ENCODE measurements around the gene TROAP.
A peak's percentile ranks its signal among the peaks of the same experiment; 100 is the strongest.
"Not testable (repeated sequence)": the region's sequence is repeated elsewhere in the genome, so short reads cannot be mapped to it uniquely, and the experiment has no call there.

Gene TROAP

GRCh38 chr12:49366652-49367380 lies 43.8 kb downstream of the TROAP start:
- peak; percentile 78 to 81 for DNase-seq (ENCODE audit: low read depth in 2 of 2)

GRCh38 chr12:49367381-49368239 lies 44.6 kb downstream of the TROAP start, which contains the start of gene SPATS2:
Gene SPATS2 (plus strand): TSS chr12:49367462. CDS start chr12:49461013, 93,551 bp downstream.
- DNase-seq (ENCODE audit: low read depth in 2 of 2): peak in 1 of 2 experiments; percentile 92

- no peak for DNase-seq (ENCODE audit: low read depth in 2 of 2)
Measured at GRCh38 chr12:49368240-49368600, 45.2 kb downstream of the TROAP start.

- DNase-seq (ENCODE audit: low read depth in 2 of 2): no peak
Measured at GRCh38 chr12:49369411-49370145, 46.5 kb downstream of the TROAP start.

GRCh38 chr12:49370539-49370938 lies 47.5 kb downstream of the TROAP start:
- DNase-seq (ENCODE audit: low read depth in 2 of 2): no peak

GRCh38 chr12:49375406-49375805 lies 52.4 kb downstream of the TROAP start:
- DNase-seq (ENCODE audit: low read depth in 2 of 2): no peak

- DNase-seq (ENCODE audit: low read depth in 2 of 2): no peak
Measured at GRCh38 chr12:49377386-49377785, 54.3 kb downstream of the TROAP start.

GRCh38 chr12:49380184-49380583 lies 57.1 kb downstream of the TROAP start:
- DNase-seq (ENCODE audit: low read depth in 2 of 2): not testable (repeated sequence)
